SK-N-SH (cell line): ENCODE data around the gene FFAR2. TPM values are rescaled to one million over a fixed set of nuclear protein-coding genes. Genes with fewer than 3 reads are reported as not detected.

Source experiments
- CTCF ChIA-PET: fragments of 300-600, 350-600 bp; formaldehyde crosslinking; extraction: SDS; loops from one replicate; lab custom pipeline; 2021; lab: Yijun Ruan, JAX
- POLR2A ChIA-PET: fragments of 350-600 bp; sonication (Branson Sonifier 250); formaldehyde crosslinking; extraction: SDS; loops from one replicate; lab custom pipeline; 2020; ENCODE audit warnings: antibody characterized with exemption, inconsistent platforms; lab: Yijun Ruan, JAX
- DNase-seq: peaks from one replicate; pipeline ENCODE4 v3.0.0; 2012
- H2AFZ ChIP-seq: fragments of 200-600 bp; sonication (generic); 2 replicates; pipeline ENCODE4 v1.8.1; 2016; ENCODE audit warnings: antibody characterized with exemption, mild to moderate bottlenecking, low read depth
- H3F3A ChIP-seq: fragments of 200-600 bp; sonication (generic); replicated peaks from 2 replicates; pipeline ENCODE3; 2016; ENCODE audit warnings: antibody characterized with exemption, mild to moderate bottlenecking; ENCODE audit not compliant: insufficient read depth
- H3K27ac ChIP-seq, 2 experiments: fragments of 200-500 bp in 1 of 2; fragments of 200-600 bp in 1 of 2; sonication (Bioruptor generic) in 1 of 2; sonication (generic), shearing (Covaris generic) in 1 of 2; 2 replicates each; pipeline versions ENCODE4 v1.5.1 to v1.6.1; 2014 to 2016; ENCODE audit warnings: low read depth in 2 of 2, inconsistent platforms in 1 of 2, low read length in 1 of 2, mild to moderate bottlenecking in 1 of 2, mixed read lengths in 1 of 2
- H3K27me3 ChIP-seq: fragments of 200-600 bp; sonication (generic), shearing (Covaris generic); 2 replicates; pipeline ENCODE4 v1.6.1; 2016; ENCODE audit warnings: mixed run types; ENCODE audit not compliant: insufficient read depth
- H3K36me3 ChIP-seq, 2 experiments: fragments of 200-500 bp in 1 of 2; fragments of 200-600 bp in 1 of 2; sonication (Bioruptor generic) in 1 of 2; sonication (generic) in 1 of 2; replicated peaks in 1 of 2; 2 replicates each; pipeline versions ENCODE3 to v1.5.1; 2014 to 2016; ENCODE audit warnings: low read length in 1 of 2, mild to moderate bottlenecking in 1 of 2; ENCODE audit not compliant: insufficient read depth in 2 of 2, control insufficient read depth in 1 of 2
- H3K4me1 ChIP-seq, 2 experiments: fragments of 200-500 bp in 1 of 2; fragments of 200-600 bp in 1 of 2; sonication (Bioruptor generic) in 1 of 2; sonication (generic), shearing (Covaris generic) in 1 of 2; 2 replicates each; pipeline versions ENCODE4 v1.5.1 to v1.6.1; 2014 to 2016; ENCODE audit warnings: low read depth in 1 of 2, low read length in 1 of 2, mixed run types in 1 of 2; ENCODE audit not compliant: insufficient read depth in 2 of 2, control insufficient read depth in 1 of 2
- H3K4me2 ChIP-seq: fragments of 200-600 bp; sonication (generic), shearing (Covaris generic); 2 replicates; pipeline ENCODE4 v1.6.1; 2017; ENCODE audit warnings: mixed run types
- H3K4me3 ChIP-seq, 2 experiments: fragments of 200-500 bp in 1 of 2; fragments of 200-600 bp in 1 of 2; sonication (Bioruptor generic) in 1 of 2; sonication (generic), shearing (Covaris generic) in 1 of 2; 2 replicates each; pipeline versions ENCODE4 v1.5.1 to v1.8.1; 2014 to 2016; ENCODE audit warnings: low read depth in 2 of 2, inconsistent platforms in 1 of 2, low read length in 1 of 2, mild to moderate bottlenecking in 1 of 2, mixed read lengths in 1 of 2, moderate library complexity in 1 of 2
- H3K79me2 ChIP-seq: fragments of 200-600 bp; sonication (generic); 2 replicates; pipeline ENCODE4 v1.8.1; 2017; ENCODE audit warnings: mild to moderate bottlenecking; ENCODE audit not compliant: insufficient read depth
- H3K9ac ChIP-seq: fragments of 200-600 bp; sonication (generic); 2 replicates; pipeline ENCODE4 v1.6.1; 2017; ENCODE audit warnings: mixed run types
- H3K9me2 ChIP-seq: fragments of 200-600 bp; sonication (generic); 2 replicates; pipeline ENCODE4 v1.6.1; 2017; ENCODE audit warnings: mixed run types
- H3K9me3 ChIP-seq: fragments of 200-600 bp; sonication (generic); 2 replicates; pipeline ENCODE4 v1.6.1; 2017; ENCODE audit warnings: mixed run types, mild to moderate bottlenecking, moderate library complexity
- H4K20me1 ChIP-seq: fragments of 200-600 bp; sonication (generic); 2 replicates; pipeline ENCODE4 v1.6.1; 2017; ENCODE audit warnings: mild to moderate bottlenecking, mixed run types; ENCODE audit not compliant: insufficient read depth
- FOSL2 ChIP-seq: IDR thresholded peaks from 2 replicates; pipeline ENCODE4 v1.4.0; 2012; ENCODE audit warnings: low read depth, mild to moderate bottlenecking, moderate library complexity, borderline replicate concordance
- POLR2AphosphoS5 ChIP-seq: IDR thresholded peaks from 2 replicates; pipeline ENCODE4 v1.6.1; 2012; ENCODE audit warnings: low read depth, low read length
- RAD21 ChIP-seq: IDR thresholded peaks from 2 replicates; pipeline ENCODE4 v1.6.1; 2012; ENCODE audit warnings: mild to moderate bottlenecking, low read length
- SMC3 ChIP-seq: IDR thresholded peaks from 2 replicates; pipeline ENCODE4 v1.6.1; 2012; ENCODE audit warnings: low read depth, low read length, improper control_type of control experiment
- TAF1 ChIP-seq: IDR thresholded peaks from 2 replicates; pipeline ENCODE4 v1.6.1; 2012; ENCODE audit warnings: low read depth, mild to moderate bottlenecking, low read length, moderate library complexity, borderline replicate concordance
- WGBS: methylation state at CpG from one replicate; pipeline ENCODE4 v1.1.6; 2017; ENCODE audit warnings: low lambda C conversion rate; 5-methylcytosine and 5-hydroxymethylcytosine counted together
- polyA plus RNA-seq, 3 experiments: library from polyadenylated mRNA; depleted of rRNA; stranded (reverse); fragments of >200 nt; gene quantifications; 2 replicates each; pipeline ENCODE4 v1.2.3, GENCODE V29; 2012
- TF ChIP-seq, protein P1 (sequence below): IDR thresholded peaks from 2 replicates; pipeline ENCODE4 v1.4.0; 2012; ENCODE audit warnings: low read depth, borderline replicate concordance
- TF ChIP-seq, protein P2 (sequence below): fragments of 150-350 bp; IDR thresholded peaks from 2 replicates; pipeline ENCODE4 v1.6.1; 2016; ENCODE audit warnings: mild to moderate bottlenecking, low read depth, low read length

FFAR2 gene
- polyA plus RNA-seq, 1 of the 3 experiments (the other 2 are of a cell fraction): not detected

DNA sequence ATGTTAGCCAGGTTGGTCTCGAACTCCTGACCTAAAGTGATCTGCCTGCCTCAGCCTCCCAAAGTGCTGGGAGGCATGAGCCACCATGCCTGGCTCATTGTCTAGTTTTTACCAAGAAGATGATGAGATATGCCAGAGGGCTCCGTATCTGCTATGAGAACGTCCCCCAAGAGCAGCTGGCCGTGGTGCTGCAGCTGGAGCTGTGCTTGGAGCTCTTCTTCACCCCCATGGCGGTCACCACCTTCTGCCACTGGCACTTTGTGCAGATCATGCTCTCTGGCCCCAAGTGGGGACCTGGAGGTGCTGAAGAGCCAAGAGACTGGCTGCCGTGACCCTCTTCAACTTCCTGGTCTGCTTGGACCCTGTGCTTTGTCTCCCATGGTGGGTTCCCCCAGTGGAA is 40.4 kb upstream of the FFAR2 start:
- no peak overlapping the region for H2AFZ ChIP-seq
- CTCF ChIA-PET: interaction anchor here (1.2 kb wide), 1 partner anchor 54 kb away, joined by 3 read pairs; no protein-coding TSS in a partner anchor
- H3K4me2 ChIP-seq: no peak overlapping the region
- no peak for DNase-seq
- H3K36me3 ChIP-seq: no peaks in the 10 kb centered on the region
- no peak for TF ChIP-seq POLR2AphosphoS5
- TF ChIP-seq, all 33 proteins: peak for 0
- no peak overlapping the region for H3K9ac ChIP-seq
- no peak overlapping the region for H3K4me3 ChIP-seq
- no peaks in the 10 kb centered on the region for H3K4me1 ChIP-seq
- H3K9me3 ChIP-seq: no peaks in the 10 kb centered on the region
- no peak overlapping the region for H3K27ac ChIP-seq
- POLR2A ChIA-PET: no interaction called here
- H3K27me3 ChIP-seq: peaks cover 39% of the 10 kb centered on the region
- H3F3A ChIP-seq: no peaks in the 10 kb centered on the region
- H3K9me2 ChIP-seq: no peaks in the 10 kb centered on the region
- no peaks in the 10 kb centered on the region for H4K20me1 ChIP-seq
- 12% methylated on average over 6 of the region's 6 CpGs for WGBS
- H3K79me2 ChIP-seq: no peaks in the 10 kb centered on the region

DNA sequence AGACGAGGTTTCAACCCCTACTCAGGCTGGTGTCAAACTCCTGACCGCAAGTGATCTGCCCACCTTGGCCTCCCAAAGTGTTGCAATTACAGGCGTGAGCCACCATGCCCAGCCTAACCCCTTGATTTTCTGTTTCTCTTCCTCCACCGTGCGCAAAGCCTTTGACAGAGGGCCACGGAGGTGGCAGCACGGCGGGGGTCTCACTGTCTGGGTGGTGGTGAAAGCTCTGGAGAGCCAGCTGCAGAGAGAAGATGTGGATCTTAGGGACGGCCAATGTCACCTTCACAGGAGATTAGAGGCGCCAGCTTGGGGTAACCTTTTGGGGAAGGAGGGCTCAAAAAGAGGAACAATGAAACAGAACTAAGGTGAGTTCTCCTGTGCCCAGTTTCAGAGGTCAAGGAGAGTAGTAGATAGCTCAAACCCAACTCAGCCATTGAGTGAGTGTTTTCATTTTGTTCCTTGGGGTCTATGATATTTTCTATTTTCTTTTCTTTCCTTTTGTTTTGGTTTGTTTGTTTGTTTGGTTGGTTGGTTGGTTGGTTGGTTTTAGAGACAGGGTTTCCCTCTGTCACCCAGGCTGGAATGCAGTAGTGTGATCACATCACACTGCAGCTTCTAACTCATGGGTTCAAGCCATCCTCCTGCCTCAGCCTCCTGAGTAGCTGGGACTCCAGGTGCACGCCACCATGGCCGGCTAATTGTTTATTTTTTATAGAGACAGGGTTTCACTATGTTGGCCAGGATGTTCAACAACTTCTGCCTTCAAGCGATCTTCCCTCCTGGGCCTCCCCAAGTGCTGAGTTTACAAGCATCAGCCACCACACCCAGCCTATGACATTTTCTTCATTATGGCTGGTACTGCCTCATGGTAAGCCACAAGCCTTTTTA is 39.5 kb upstream of the FFAR2 start:
- Histone ChIP-seq H2AFZ (no peak overlapping the region), H3K4me2 (no peak overlapping the region), H4K20me1 (no peaks in the 10 kb centered on the region), H3K27ac (no peak overlapping the region), H3K27me3 (peaks cover 44% of the 10 kb centered on the region), H3K4me1 (no peaks in the 10 kb centered on the region), H3K9me3 (no peaks in the 10 kb centered on the region), H3K36me3 (no peaks in the 10 kb centered on the region), H3K79me2 (no peaks in the 10 kb centered on the region), H3K4me3 (no peak overlapping the region), H3F3A (no peaks in the 10 kb centered on the region), H3K9ac (no peak overlapping the region), H3K9me2 (no peaks in the 10 kb centered on the region)
- WGBS: 4% methylated on average over 12 of the region's 13 CpGs
- ChIA-PET POLR2A (no interaction called here), CTCF (interaction anchor here (0.8 kb wide), 1 partner anchor 9 kb away, joined by 3 read pairs; no protein-coding TSS in a partner anchor)
- no peak for DNase-seq
- TF ChIP-seq TAF1 (no peak), FOSL2 (no peak), RAD21 (no peak), SMC3 (no peak)
- TF ChIP-seq, protein P1, sequence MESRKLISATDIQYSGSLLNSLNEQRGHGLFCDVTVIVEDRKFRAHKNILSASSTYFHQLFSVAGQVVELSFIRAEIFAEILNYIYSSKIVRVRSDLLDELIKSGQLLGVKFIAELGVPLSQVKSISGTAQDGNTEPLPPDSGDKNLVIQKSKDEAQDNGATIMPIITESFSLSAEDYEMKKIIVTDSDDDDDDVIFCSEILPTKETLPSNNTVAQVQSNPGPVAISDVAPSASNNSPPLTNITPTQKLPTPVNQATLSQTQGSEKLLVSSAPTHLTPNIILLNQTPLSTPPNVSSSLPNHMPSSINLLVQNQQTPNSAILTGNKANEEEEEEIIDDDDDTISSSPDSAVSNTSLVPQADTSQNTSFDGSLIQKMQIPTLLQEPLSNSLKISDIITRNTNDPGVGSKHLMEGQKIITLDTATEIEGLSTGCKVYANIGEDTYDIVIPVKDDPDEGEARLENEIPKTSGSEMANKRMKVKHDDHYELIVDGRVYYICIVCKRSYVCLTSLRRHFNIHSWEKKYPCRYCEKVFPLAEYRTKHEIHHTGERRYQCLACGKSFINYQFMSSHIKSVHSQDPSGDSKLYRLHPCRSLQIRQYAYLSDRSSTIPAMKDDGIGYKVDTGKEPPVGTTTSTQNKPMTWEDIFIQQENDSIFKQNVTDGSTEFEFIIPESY: no peak
- TF ChIP-seq, protein P2, sequence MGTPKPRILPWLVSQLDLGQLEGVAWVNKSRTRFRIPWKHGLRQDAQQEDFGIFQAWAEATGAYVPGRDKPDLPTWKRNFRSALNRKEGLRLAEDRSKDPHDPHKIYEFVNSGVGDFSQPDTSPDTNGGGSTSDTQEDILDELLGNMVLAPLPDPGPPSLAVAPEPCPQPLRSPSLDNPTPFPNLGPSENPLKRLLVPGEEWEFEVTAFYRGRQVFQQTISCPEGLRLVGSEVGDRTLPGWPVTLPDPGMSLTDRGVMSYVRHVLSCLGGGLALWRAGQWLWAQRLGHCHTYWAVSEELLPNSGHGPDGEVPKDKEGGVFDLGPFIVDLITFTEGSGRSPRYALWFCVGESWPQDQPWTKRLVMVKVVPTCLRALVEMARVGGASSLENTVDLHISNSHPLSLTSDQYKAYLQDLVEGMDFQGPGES: no peak
